Astrocyte (in vitro differentiated cells and primary cell): ENCODE measurements around the gene KLF7.

ENCODE experiments used
- EZH2 ChIP-seq: IDR thresholded peaks from 2 replicates; pipeline ENCODE4 v1.6.1; 2012; ENCODE audit warnings: mild to moderate bottlenecking, low read length, inconsistent platforms; ENCODE audit not compliant: insufficient read depth
- TF ChIP-seq, protein P1 (sequence below): IDR thresholded peaks from 2 replicates; pipeline ENCODE4 v1.5.1; 2011; ENCODE audit warnings: low read depth, mild to moderate bottlenecking, inconsistent platforms, low read length, moderate library complexity; ENCODE audit not compliant: insufficient read depth

DNA sequence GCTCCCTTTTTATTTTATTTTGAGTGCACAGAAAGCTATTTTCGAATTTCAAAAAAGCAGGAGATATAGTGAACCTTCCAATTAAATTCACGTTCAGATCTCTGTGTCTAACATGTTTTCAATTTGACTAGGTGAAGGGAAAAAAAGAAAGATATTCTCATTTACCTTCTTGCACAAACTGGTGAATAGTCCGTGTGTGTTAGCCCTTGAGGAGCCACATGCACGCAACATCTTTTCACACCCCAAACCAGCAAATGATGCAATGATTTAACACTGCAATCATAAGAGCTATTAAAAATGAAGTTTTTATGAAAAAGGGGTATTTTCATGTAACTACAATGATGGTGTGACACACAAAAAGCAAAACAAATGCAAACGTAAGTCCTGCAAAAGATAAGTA, 116.6 kb downstream of the KLF7 start:
- TF ChIP-seq, protein P1, sequence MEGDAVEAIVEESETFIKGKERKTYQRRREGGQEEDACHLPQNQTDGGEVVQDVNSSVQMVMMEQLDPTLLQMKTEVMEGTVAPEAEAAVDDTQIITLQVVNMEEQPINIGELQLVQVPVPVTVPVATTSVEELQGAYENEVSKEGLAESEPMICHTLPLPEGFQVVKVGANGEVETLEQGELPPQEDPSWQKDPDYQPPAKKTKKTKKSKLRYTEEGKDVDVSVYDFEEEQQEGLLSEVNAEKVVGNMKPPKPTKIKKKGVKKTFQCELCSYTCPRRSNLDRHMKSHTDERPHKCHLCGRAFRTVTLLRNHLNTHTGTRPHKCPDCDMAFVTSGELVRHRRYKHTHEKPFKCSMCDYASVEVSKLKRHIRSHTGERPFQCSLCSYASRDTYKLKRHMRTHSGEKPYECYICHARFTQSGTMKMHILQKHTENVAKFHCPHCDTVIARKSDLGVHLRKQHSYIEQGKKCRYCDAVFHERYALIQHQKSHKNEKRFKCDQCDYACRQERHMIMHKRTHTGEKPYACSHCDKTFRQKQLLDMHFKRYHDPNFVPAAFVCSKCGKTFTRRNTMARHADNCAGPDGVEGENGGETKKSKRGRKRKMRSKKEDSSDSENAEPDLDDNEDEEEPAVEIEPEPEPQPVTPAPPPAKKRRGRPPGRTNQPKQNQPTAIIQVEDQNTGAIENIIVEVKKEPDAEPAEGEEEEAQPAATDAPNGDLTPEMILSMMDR = no peak
- TF ChIP-seq EZH2 = no peak
